ENCODE data around the gene FAM124B.

GRCh38 chr2:224347176-224348051 lies 54.5 kb downstream of the FAM124B start:
- no peak for TF ChIP-seq EP300 (IDR thresholded peaks at IDR 0.05)
- TF ChIP-seq CTCF (IDR thresholded peaks at IDR 0.05), result no peak

Data from suprapubic skin (tissue), 3 donors.